COLO668 (cell line): ENCODE data around the gene UPP1.
"Not testable (repeated sequence)": the region's sequence is repeated elsewhere in the genome, so short reads cannot be mapped to it uniquely, and the experiment has no call there.

Experiments used
- DNase-seq: peaks from one replicate; lab custom pipeline; 2025; ENCODE audit not compliant: unreplicated experiment; lab: John Stamatoyannopoulos, UW

The UPP1 gene

DNA sequence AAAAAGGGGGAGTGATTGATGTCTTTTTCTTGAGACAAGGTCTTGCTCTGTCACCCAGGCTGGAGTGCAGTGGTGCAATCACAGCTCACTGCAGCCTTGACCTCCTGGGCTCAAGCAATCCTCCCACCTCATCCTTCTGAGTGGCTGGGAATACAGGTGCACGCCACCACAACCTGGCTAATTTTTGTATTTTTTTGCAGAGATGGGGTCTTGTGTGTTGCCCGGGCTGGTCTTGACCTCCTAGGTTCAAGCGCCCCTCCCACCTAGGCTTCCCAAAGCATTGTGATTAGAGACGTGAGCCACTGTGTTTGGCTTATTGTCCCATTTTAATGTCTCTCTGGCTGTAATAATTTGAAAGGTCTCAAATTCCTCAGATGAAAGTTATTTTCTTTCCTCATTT lies 21.8 kb downstream of the UPP1 start:
- no peak for DNase-seq

GRCh38 chr7:48111596-48111995 lies 22.5 kb downstream of the UPP1 start:
- DNase-seq = no peak

DNA sequence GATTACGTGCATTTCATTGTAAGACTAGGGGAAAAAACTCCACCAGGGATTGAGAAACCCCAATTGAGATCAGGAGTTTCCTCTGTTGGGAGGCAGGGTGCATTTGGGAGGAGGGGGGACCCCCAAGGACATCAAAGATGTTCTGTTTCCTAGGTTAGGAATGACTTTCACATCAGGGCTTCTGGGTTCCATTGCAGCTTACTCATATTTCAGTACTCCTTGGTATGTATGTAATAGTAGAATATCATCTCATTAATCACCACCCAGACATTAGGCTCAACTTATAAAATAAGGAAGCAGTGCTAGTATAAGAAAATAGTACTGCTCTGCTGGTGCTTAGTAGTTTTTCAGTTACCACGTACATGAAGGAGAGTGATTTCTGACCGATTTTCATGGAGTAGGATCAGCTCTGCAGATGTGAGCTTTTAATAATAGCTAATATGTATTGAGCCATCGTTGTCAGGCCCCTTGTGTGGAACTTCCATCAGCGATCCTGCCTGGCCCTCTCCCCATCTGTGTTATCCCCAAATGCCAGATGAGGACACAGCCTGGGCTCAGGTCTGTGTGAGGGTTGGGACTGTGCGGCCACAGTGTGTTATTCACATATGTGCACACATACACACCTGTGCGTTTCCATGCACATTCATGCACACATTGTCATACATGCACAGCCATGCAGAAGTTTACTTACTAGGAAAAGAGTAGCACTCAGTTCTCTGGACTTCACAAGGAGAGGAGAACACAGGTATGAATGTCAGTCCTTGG lies 23.5 kb downstream of the UPP1 start:
- no peak for DNase-seq

- DNase-seq = no peak
These were observed 24.2 kb downstream of the UPP1 start for GRCh38 chr7:48113275-48113674.

DNA sequence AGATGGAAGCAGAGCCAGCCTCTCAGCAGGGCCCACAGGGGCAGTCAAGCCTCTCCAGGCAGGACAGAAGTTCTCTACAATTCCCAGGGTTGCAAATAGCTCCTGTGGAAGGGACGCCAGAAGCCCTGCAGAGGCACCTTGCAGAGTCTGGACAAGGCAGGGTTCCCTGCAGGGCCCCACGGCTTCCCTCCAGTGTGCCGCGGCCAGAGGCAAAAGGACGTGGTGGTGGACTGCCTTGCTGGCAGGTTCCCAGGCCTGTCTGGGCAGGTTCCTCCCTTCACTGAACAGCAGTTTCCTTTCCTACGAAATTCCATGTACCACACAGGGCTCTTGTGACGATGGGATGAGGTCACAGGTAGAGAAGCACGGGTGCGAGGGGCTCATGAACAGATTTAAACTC lies 25.1 kb downstream of the UPP1 start:
- no peak for DNase-seq

DNA sequence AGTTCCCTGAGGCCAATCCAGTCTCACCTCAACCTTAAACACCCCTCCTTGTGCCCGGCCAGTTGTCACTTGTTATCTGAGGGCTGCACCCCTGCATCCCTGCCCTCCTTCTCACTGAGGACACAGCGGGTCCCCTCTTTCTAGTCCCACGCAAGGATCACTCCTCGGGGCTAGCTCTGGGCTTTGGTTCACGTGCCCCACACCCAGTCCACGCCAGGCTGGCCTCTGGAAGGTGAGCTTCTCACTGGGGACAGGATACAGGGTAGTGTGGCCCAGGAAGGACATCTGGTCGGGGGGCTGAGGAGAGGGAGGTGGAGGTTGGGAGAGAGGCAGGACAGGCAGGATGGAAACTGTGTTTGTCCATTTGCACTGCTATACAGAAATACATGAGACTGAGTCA lies 25.5 kb downstream of the UPP1 start:
- no peak for DNase-seq

DNA sequence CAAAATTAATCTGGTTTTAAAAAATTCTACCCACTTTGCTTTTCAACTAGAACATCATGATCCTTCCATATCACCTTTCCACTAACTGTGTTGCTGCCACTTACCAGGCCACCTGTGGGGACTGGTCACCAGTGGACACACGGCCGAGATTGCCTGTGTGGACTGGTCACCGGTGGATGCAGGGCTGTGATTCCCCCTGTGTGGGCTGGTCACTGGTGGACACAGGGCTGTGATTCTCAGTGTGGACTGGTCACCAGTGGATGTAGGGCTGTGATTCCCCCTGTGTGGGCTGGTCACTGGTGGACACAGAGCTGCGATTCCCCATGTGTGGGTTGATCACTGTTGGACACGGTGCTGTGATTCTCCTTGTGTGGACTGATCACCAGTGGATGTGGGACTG lies 27.0 kb downstream of the UPP1 start:
- DNase-seq = no peak

DNA sequence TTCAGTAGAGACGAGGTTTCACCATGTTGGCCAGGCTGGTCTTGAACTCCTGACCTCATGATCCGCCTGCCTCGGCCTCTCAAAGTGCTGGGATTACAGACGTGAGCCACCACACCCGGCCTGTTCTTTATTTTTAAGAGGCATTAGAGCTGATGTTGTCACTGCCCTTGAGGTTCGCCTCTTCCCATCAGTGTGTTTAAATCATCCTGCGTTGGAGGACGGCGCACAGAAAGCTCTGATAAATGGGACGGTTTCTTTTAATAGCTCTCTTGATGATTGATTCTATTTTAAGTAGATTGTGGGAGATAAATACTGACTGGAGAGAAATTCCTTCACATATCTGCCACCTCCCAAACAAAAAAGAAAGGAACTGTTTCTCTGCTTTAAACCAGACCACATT lies 29.0 kb downstream of the UPP1 start:
- no peak for DNase-seq

DNA sequence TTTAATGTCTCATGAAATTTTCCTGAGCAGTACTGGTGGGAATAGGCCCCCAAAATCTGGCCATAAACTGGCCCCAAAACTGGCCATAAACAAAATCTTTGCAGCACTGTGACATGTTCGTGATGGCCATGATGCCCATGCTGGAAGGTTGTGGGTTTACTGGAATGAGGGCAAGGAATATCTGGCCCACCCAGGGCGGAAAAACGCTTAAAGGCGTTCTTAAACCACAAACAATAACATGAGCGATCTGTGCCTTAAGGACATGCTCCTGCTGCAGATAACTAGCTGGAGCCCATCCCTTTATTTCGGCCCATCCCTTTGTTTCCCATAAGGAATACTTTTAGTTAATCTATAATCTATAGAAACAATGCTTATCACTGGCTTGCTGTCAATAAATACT lies 31.5 kb downstream of the UPP1 start:
- DNase-seq = not testable (repeated sequence)

DNA sequence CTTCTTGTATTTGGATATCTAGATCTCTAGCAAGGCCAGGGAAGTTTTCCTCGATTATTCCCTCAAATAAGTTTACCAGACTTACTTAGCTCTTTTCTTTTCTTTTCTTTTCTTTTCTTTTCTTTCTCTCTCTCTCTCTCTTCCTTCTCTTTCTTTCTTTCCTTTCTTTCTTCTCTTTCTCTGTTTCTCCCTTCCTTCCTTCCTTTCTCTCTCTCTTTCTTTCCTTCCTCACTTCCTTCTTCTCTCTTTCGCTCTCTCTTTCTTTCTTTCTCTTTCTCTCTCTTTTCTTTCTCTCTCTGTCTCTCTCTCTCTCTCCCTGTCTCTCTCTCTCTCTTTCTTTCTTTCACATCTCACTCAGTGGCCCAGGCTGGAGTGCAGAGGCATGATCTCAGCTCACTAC lies 37.0 kb downstream of the UPP1 start:
- DNase-seq = no peak

- no peak for DNase-seq
These were observed 41.6 kb downstream of the UPP1 start for GRCh38 chr7:48130658-48131108.

DNA sequence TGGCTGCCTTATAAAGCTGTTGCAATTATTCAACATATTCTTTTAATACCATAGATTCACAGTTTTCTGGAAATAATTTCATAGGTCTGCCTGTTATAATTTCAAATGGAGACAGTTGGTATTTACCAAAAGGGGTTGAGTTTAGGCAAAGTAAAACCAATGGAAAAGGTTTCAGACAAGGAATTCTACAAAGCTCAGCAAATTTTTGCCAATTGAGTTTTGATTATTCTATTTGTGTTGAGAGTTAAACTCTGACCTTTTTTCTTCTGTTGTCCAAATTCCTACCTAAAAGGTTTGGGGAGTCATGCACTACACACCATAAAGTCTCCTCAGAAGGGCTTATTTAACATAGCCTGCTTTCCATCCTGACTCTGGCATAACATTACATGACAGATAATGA lies 43.7 kb downstream of the UPP1 start:
- DNase-seq = no peak

DNA sequence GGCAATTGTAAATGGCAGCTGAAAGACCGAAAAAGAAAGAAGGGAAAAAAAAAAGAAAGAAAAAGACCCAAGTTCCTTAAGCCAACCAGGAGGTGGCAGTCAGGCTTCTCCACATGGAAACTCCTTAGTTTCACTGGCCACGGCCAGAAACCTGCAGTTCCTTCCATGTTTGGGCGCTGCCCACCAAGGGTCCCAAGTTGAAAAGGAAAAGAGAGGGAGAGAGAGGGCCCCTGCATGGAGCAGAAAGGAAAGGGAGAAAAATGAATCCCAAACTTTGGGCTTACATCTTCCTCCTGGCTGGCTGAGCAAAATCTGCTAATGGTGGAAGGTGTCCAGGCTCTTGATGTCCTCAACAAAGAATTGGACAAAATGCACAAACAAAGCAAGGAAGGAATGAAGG lies 50.4 kb downstream of the UPP1 start:
- DNase-seq = no peak

DNA sequence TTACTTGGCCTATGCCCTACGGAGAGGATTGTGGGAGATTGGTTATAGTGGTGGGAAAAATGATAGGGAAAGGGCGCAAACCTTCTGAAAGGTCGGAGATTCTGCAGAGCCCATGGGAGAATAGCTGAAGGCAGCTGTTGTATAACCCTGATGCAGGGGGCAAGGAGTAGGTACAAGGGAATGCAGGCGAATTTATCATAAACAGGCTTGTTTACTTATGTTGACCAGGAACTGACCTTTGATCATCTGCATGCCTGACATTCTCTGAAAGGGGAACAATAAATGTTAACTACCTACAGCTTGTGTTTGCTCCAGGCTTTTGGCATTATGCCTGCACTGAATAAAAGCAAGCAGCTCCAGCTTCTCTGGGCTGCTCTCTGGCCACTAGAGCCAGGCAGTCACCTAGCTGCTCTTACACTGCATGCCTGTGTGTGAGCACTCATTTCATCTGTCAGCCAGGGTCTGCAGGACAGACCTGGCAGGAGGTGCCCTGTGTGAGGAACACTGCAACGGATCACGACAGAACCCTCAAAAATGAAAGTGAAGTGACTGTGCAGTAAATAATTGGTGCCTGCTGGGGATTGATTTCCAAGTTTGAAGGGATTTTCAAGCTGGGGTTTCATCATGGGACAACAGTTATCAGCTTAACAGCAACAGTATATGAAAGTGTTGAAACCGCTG lies 51.1 kb downstream of the UPP1 start:
- DNase-seq = peak; percentile 49

GRCh38 chr7:48141521-48141920 lies 52.5 kb downstream of the UPP1 start:
- DNase-seq = no peak

- peak; percentile 57 for DNase-seq
These were observed 55.3 kb downstream of the UPP1 start for GRCh38 chr7:48144291-48144768.

DNA sequence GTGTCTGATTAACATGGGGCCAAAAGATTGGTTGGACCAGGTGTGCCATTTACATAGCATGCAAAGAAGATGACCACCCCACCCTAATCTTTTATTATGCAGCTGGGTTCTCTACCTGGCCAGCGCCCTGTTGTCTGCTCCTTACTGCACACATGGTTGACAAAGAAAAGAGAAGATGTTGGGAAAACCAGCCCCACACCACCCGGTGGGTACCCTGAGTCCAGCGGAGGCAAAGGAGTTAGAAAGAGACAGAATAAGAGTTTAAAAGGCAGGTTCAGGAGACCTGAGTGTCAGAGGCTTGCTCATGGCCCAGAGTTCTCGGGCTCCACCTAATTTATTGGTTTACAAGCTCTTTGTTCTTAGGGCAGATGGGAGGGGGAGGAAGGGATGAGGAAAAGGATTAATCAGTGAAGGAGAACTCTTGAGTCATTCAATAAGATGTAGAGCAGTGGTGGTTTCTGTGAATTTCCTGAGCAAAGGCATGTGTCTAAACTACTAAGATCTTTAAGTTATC lies 58.1 kb downstream of the UPP1 start:
- DNase-seq = no peak

DNA sequence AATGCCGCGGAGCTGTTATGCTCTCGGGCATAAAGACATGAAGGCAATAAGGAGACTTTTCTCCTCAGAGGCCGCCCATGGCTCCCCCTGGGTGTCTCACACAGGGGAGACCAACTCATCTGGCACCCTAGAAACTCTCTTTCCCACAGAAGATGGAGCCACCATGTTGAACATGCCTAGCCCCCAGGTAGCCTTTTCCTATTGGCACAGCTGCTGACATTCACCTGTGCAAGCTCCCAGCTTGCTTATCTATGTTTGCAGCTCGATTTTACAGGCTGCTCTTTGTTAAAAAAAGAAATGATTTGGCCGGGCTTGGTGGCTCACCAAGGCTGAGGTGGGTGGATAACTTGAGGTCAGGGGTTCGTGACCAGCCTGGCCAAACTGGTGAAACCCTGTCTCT lies 58.6 kb downstream of the UPP1 start:
- DNase-seq = not testable (repeated sequence)

GRCh38 chr7:48148311-48148710 lies 59.2 kb downstream of the UPP1 start:
- no peak for DNase-seq

- DNase-seq = no peak
These were observed 60.0 kb downstream of the UPP1 start for GRCh38 chr7:48149058-48149457.

GRCh38 chr7:48150086-48150485 lies 61.0 kb downstream of the UPP1 start:
- no peak for DNase-seq

GRCh38 chr7:48154792-48155413 lies 65.8 kb downstream of the UPP1 start:
- peak; percentile 43 for DNase-seq
